Measurements from ENCODE around the gene NAV2.

The NAV2 gene

GRCh38 chr11:20097319-20098221 is 384.9 kb downstream of the NAV2 start:
- in situ Hi-C loops (cut with MboI; ENCODE audit: low sequenced_read_pairs): loop anchor here (10.0 kb wide), 1 partner anchor 143 kb away; no protein-coding TSS in a partner anchor
- no peak for DNase-seq (ENCODE audit: low spot score in 2 of 2)
- Histone ChIP-seq H3K4me1 (no peaks in the 10 kb centered on the region), H3K36me3 (replicated peaks) (no peaks in the 10 kb centered on the region), H3K4me3 (no peak overlapping the region), H3K9me3 (no peaks in the 10 kb centered on the region), H3K27me3 (ENCODE audit: low read depth) (no peaks in the 10 kb centered on the region)

- no peaks in the 10 kb centered on the region for H3K4me1 ChIP-seq
- no peaks in the 10 kb centered on the region for H3K27me3 ChIP-seq (ENCODE audit: low read depth)
- no peaks in the 10 kb centered on the region for H3K9me3 ChIP-seq
- no peaks in the 10 kb centered on the region for H3K36me3 ChIP-seq (replicated peaks)
- no peak for DNase-seq (ENCODE audit: low spot score in 2 of 2)
- in situ Hi-C loops (cut with MboI; ENCODE audit: low sequenced_read_pairs): loop anchor here (10.0 kb wide), 1 partner anchor 145 kb away; no protein-coding TSS in a partner anchor
- H3K4me3 ChIP-seq: no peak overlapping the region
Measured at GRCh38 chr11:20099527-20099926, 386.9 kb downstream of the NAV2 start.

GRCh38 chr11:20102397-20102796 is 389.8 kb downstream of the NAV2 start:
- H3K27me3 ChIP-seq (ENCODE audit: low read depth): no peaks in the 10 kb centered on the region
- H3K9me3 ChIP-seq: no peaks in the 10 kb centered on the region
- in situ Hi-C loops (cut with MboI; ENCODE audit: low sequenced_read_pairs): no loop called here
- DNase-seq (ENCODE audit: low spot score in 2 of 2): no peak
- no peaks in the 10 kb centered on the region for H3K4me1 ChIP-seq
- no peaks in the 10 kb centered on the region for H3K36me3 ChIP-seq (replicated peaks)
- no peak overlapping the region for H3K4me3 ChIP-seq

- Histone ChIP-seq H3K9me3 (no peaks in the 10 kb centered on the region), H3K4me1 (no peaks in the 10 kb centered on the region), H3K4me3 (no peak overlapping the region), H3K36me3 (replicated peaks) (no peaks in the 10 kb centered on the region), H3K27me3 (ENCODE audit: low read depth) (no peaks in the 10 kb centered on the region)
- no peak for DNase-seq (ENCODE audit: low spot score in 2 of 2)
- in situ Hi-C loops (cut with MboI; ENCODE audit: low sequenced_read_pairs): no loop called here
Measured at GRCh38 chr11:20103281-20103680, 390.6 kb downstream of the NAV2 start.

- DNase-seq (ENCODE audit: low spot score in 2 of 2): no peak
- no peaks in the 10 kb centered on the region for H3K27me3 ChIP-seq (ENCODE audit: low read depth)
- no peaks in the 10 kb centered on the region for H3K4me1 ChIP-seq
- in situ Hi-C loops (cut with MboI; ENCODE audit: low sequenced_read_pairs): no loop called here
- no peaks in the 10 kb centered on the region for H3K36me3 ChIP-seq (replicated peaks)
- H3K9me3 ChIP-seq: no peaks in the 10 kb centered on the region
- H3K4me3 ChIP-seq: no peak overlapping the region
Measured at GRCh38 chr11:20105427-20105826, 392.8 kb downstream of the NAV2 start.

- H3K36me3 ChIP-seq (replicated peaks): no peaks in the 10 kb centered on the region
- H3K4me3 ChIP-seq: no peak overlapping the region
- DNase-seq (ENCODE audit: low spot score in 2 of 2): no peak
- no peaks in the 10 kb centered on the region for H3K27me3 ChIP-seq (ENCODE audit: low read depth)
- H3K9me3 ChIP-seq: no peaks in the 10 kb centered on the region
- no peaks in the 10 kb centered on the region for H3K4me1 ChIP-seq
- in situ Hi-C loops (cut with MboI; ENCODE audit: low sequenced_read_pairs): no loop called here
Measured at GRCh38 chr11:20109731-20110445, 397.3 kb downstream of the NAV2 start.

- Histone ChIP-seq H3K4me3 (no peak overlapping the region), H3K9me3 (no peaks in the 10 kb centered on the region), H3K4me1 (no peaks in the 10 kb centered on the region), H3K36me3 (replicated peaks) (no peaks in the 10 kb centered on the region), H3K27me3 (ENCODE audit: low read depth) (no peaks in the 10 kb centered on the region)
- DNase-seq (ENCODE audit: low spot score in 2 of 2): peak; percentile 41 to 77
- in situ Hi-C loops (cut with MboI; ENCODE audit: low sequenced_read_pairs): no loop called here
Measured at GRCh38 chr11:20110908-20111669, 398.5 kb downstream of the NAV2 start.

- no peaks in the 10 kb centered on the region for H3K9me3 ChIP-seq
- no peak for DNase-seq (ENCODE audit: low spot score in 2 of 2)
- H3K4me3 ChIP-seq: no peak overlapping the region
- no peaks in the 10 kb centered on the region for H3K36me3 ChIP-seq (replicated peaks)
- in situ Hi-C loops (cut with MboI; ENCODE audit: low sequenced_read_pairs): no loop called here
- H3K4me1 ChIP-seq: no peaks in the 10 kb centered on the region
- no peaks in the 10 kb centered on the region for H3K27me3 ChIP-seq (ENCODE audit: low read depth)
Measured at GRCh38 chr11:20111871-20112270, 399.2 kb downstream of the NAV2 start.

GRCh38 chr11:20112291-20113148 is 399.9 kb downstream of the NAV2 start:
- Histone ChIP-seq H3K9me3 (no peaks in the 10 kb centered on the region), H3K4me1 (no peaks in the 10 kb centered on the region), H3K27me3 (ENCODE audit: low read depth) (no peaks in the 10 kb centered on the region), H3K36me3 (replicated peaks) (no peaks in the 10 kb centered on the region), H3K4me3 (no peak overlapping the region)
- DNase-seq (ENCODE audit: low spot score in 2 of 2): peak in 1 of 2 experiments; percentile 20
- in situ Hi-C loops (cut with MboI; ENCODE audit: low sequenced_read_pairs): no loop called here

GRCh38 chr11:20113149-20113438 is 400.5 kb downstream of the NAV2 start:
- Histone ChIP-seq H3K4me1 (no peaks in the 10 kb centered on the region), H3K36me3 (replicated peaks) (no peaks in the 10 kb centered on the region), H3K9me3 (no peaks in the 10 kb centered on the region), H3K27me3 (ENCODE audit: low read depth) (no peaks in the 10 kb centered on the region), H3K4me3 (no peak overlapping the region)
- in situ Hi-C loops (cut with MboI; ENCODE audit: low sequenced_read_pairs): no loop called here
- no peak for DNase-seq (ENCODE audit: low spot score in 2 of 2)

GRCh38 chr11:20114588-20114987 is 402.0 kb downstream of the NAV2 start:
- no peak overlapping the region for H3K4me3 ChIP-seq
- no peak for DNase-seq (ENCODE audit: low spot score in 2 of 2)
- in situ Hi-C loops (cut with MboI; ENCODE audit: low sequenced_read_pairs): no loop called here
- no peaks in the 10 kb centered on the region for H3K4me1 ChIP-seq
- no peaks in the 10 kb centered on the region for H3K36me3 ChIP-seq (replicated peaks)
- H3K27me3 ChIP-seq (ENCODE audit: low read depth): peaks cover 2% of the 10 kb centered on the region; the same call in 1 of the 2 replicates
- H3K9me3 ChIP-seq: no peaks in the 10 kb centered on the region

GRCh38 chr11:20116825-20117224 is 404.2 kb downstream of the NAV2 start:
- in situ Hi-C loops (cut with MboI; ENCODE audit: low sequenced_read_pairs): no loop called here
- no peaks in the 10 kb centered on the region for H3K36me3 ChIP-seq (replicated peaks)

GRCh38 chr11:20117291-20117690 is 404.7 kb downstream of the NAV2 start:
- in situ Hi-C loops (cut with MboI; ENCODE audit: low sequenced_read_pairs): no loop called here
- H3K27me3 ChIP-seq (ENCODE audit: low read depth): peaks cover 17% of the 10 kb centered on the region; the same call in 1 of the 2 replicates
- H3K4me3 ChIP-seq: no peak overlapping the region
- no peaks in the 10 kb centered on the region for H3K4me1 ChIP-seq
- DNase-seq (ENCODE audit: low spot score in 2 of 2): no peak
- no peaks in the 10 kb centered on the region for H3K9me3 ChIP-seq
- H3K36me3 ChIP-seq (replicated peaks): no peaks in the 10 kb centered on the region

More at GRCh38 chr11:20116825-20117224, 404.2 kb downstream of the NAV2 start:
- Histone ChIP-seq H3K4me1 (no peaks in the 10 kb centered on the region), H3K9me3 (no peaks in the 10 kb centered on the region), H3K27me3 (ENCODE audit: low read depth) (peaks cover 17% of the 10 kb centered on the region; the same call in 1 of the 2 replicates), H3K4me3 (no peak overlapping the region)
- no peak for DNase-seq (ENCODE audit: low spot score in 2 of 2)
